ENCODE results near the gene KCNH4. TPM values are rescaled to one million over a fixed set of nuclear protein-coding genes. Genes with fewer than 3 reads are reported as not detected.

The KCNH4 gene
- total RNA-seq, 2 experiments from 2014 or later: not detected

DNA sequence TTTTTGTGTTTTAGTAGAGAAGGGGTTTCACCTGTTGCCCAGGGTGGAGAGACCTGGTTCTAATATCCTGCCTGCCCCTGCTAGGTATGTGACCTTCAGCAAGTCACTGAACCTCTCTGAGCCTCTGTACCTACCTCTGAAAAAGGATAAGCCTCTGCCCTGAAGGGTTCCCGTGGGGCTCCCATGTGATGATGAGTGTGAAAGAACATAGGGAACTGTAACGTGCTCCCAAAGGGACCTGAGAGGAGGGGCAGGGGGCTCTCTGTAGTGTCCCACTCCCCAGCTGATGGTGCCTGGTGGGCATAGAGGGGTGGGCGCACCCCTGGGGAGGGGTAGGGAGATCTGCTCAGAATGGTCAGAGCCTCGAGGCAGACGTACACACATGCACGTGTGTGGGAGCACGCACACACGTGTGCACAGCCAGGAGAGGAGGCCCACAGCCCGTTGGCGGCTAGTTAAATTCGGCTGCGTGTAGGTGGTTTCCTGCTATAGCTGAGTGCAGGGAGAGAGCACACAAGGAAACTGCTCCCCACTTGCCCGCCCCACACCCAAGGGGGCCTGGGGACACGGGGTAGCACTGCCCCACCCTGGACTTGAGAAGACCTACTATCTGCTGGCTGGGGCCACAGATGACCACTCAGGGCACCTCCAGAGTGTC, 6.7 kb downstream of the KCNH4 start:
- Histone ChIP-seq H3K4me2 (ENCODE audit: low read length) (no peak overlapping the region), H3K9me3 (ENCODE audit: low read length) (no peaks in the 10 kb centered on the region), H3K4me1 (ENCODE audit: insufficient read depth, low read length, poor library complexity, severe bottlenecking) (no peaks in the 10 kb centered on the region), H3K79me2 (ENCODE audit: insufficient read depth, low read depth, low read length) (no peaks in the 10 kb centered on the region), H4K20me1 (ENCODE audit: insufficient read depth, low read length) (no peaks in the 10 kb centered on the region), H3K4me3 (ENCODE audit: low read depth, low read length, poor library complexity, severe bottlenecking) (no peak overlapping the region), H3K9me2 (ENCODE audit: insufficient read depth, low read length) (no peaks in the 10 kb centered on the region), H3K27ac (ENCODE audit: low read depth, low read length, poor library complexity, severe bottlenecking) (no peak overlapping the region), H3K36me3 (ENCODE audit: insufficient read depth, low read length) (no peaks in the 10 kb centered on the region), H2AFZ (ENCODE audit: low read length) (no peak overlapping the region)
- POLR2A ChIA-PET: interaction anchor here (0.7 kb wide), 1 partner anchor 142 kb away, joined by 3 read pairs; no protein-coding TSS in a partner anchor
- TF ChIP-seq EZH2phosphoT487 (IDR thresholded peaks at IDR 0.05; ENCODE audit: borderline replicate concordance, low read depth, low read length): no peak
- TF ChIP-seq, protein P1, sequence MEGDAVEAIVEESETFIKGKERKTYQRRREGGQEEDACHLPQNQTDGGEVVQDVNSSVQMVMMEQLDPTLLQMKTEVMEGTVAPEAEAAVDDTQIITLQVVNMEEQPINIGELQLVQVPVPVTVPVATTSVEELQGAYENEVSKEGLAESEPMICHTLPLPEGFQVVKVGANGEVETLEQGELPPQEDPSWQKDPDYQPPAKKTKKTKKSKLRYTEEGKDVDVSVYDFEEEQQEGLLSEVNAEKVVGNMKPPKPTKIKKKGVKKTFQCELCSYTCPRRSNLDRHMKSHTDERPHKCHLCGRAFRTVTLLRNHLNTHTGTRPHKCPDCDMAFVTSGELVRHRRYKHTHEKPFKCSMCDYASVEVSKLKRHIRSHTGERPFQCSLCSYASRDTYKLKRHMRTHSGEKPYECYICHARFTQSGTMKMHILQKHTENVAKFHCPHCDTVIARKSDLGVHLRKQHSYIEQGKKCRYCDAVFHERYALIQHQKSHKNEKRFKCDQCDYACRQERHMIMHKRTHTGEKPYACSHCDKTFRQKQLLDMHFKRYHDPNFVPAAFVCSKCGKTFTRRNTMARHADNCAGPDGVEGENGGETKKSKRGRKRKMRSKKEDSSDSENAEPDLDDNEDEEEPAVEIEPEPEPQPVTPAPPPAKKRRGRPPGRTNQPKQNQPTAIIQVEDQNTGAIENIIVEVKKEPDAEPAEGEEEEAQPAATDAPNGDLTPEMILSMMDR (conservative IDR thresholded peaks at IDR 0.05; ENCODE audit: low read length): no peak
- no TSS peak for BruUV-seq (replicated peaks)
- CTCF ChIA-PET (ENCODE audit: unreplicated experiment): no interaction called here
- intact Hi-C loops (cut with micrococcal nuclease; ENCODE audit: unreplicated experiment): no loop called here
- no peak for DNase-seq (ENCODE audit: low spot score)

DNA sequence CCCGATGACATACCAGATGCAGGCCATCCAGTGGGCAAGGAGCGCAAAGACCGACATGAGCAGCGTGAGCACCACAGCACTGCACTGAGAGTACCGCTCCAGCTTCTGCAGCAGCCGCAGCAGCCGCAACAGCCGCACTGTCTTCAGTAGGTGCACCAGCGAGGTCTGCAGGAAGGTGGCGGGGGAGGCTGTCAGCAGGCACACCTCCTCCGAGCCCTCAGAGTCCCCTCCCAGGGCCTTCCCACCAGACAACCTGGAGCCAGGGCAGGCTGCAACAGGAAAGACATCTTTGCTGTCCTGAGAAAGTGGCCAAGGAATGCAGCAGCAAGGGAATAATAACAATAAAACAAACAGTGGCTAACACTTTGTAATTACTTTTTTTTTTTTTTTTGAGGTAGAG, 9.1 kb downstream of the KCNH4 start:
- DNase-seq (ENCODE audit: low spot score): no peak
- H3K4me3 ChIP-seq (ENCODE audit: low read depth, low read length, poor library complexity, severe bottlenecking): no peak overlapping the region
- no peaks in the 10 kb centered on the region for H3K4me1 ChIP-seq (ENCODE audit: insufficient read depth, low read length, poor library complexity, severe bottlenecking)
- intact Hi-C loops (cut with micrococcal nuclease; ENCODE audit: unreplicated experiment): no loop called here
- H3K9me2 ChIP-seq (ENCODE audit: insufficient read depth, low read length): no peaks in the 10 kb centered on the region
- TF ChIP-seq, protein P1 (conservative IDR thresholded peaks at IDR 0.05; ENCODE audit: low read length): no peak
- no peak for TF ChIP-seq EZH2phosphoT487 (IDR thresholded peaks at IDR 0.05; ENCODE audit: borderline replicate concordance, low read depth, low read length)
- POLR2A ChIA-PET: interaction anchor here (0.6 kb wide), 2 partner anchors 102 to 193 kb away, joined by 6 read pairs; no protein-coding TSS in a partner anchor
- H3K36me3 ChIP-seq (ENCODE audit: insufficient read depth, low read length): no peaks in the 10 kb centered on the region
- H3K79me2 ChIP-seq (ENCODE audit: insufficient read depth, low read depth, low read length): no peaks in the 10 kb centered on the region
- H2AFZ ChIP-seq (ENCODE audit: low read length): no peak overlapping the region
- no TSS peak for BruUV-seq (replicated peaks)
- no peaks in the 10 kb centered on the region for H3K9me3 ChIP-seq (ENCODE audit: low read length)
- no peaks in the 10 kb centered on the region for H4K20me1 ChIP-seq (ENCODE audit: insufficient read depth, low read length)
- no peak overlapping the region for H3K27ac ChIP-seq (ENCODE audit: low read depth, low read length, poor library complexity, severe bottlenecking)
- no peak overlapping the region for H3K4me2 ChIP-seq (ENCODE audit: low read length)
- CTCF ChIA-PET (ENCODE audit: unreplicated experiment): interaction anchor here (0.6 kb wide), 1 partner anchor 131 kb away, joined by 5 read pairs; no protein-coding TSS in a partner anchor

DNA sequence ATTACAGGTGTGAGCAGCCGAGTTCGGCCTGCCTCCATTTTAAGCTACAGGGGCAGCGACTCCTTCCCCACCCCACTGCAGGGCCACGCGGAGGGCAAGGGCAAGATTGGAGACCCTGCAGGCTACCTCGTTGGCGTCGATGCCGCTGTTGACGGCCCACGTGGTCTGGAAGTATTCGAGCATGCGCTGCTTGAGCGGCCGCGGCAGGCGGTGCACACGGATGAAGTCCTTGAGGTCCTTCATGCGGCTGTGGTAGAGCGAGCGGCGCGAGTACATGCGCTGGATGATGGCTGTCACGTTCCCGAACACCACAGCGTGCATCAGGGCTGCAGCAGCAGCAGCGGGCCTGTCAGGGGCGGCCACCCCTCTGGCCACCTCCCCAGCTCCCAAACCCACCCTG, 11.6 kb downstream of the KCNH4 start:
- H3K36me3 ChIP-seq (ENCODE audit: insufficient read depth, low read length): no peaks in the 10 kb centered on the region
- TF ChIP-seq EZH2phosphoT487 (IDR thresholded peaks at IDR 0.05; ENCODE audit: borderline replicate concordance, low read depth, low read length): no peak
- TF ChIP-seq, protein P1 (conservative IDR thresholded peaks at IDR 0.05; ENCODE audit: low read length): no peak
- no peak overlapping the region for H3K4me3 ChIP-seq (ENCODE audit: low read depth, low read length, poor library complexity, severe bottlenecking)
- CTCF ChIA-PET (ENCODE audit: unreplicated experiment): no interaction called here
- DNase-seq (ENCODE audit: low spot score): no peak
- POLR2A ChIA-PET: no interaction called here
- BruUV-seq (replicated peaks): no TSS peak
- no peaks in the 10 kb centered on the region for H4K20me1 ChIP-seq (ENCODE audit: insufficient read depth, low read length)
- H3K9me2 ChIP-seq (ENCODE audit: insufficient read depth, low read length): no peaks in the 10 kb centered on the region
- no peaks in the 10 kb centered on the region for H3K9me3 ChIP-seq (ENCODE audit: low read length)
- H3K4me2 ChIP-seq (ENCODE audit: low read length): no peak overlapping the region
- H3K27ac ChIP-seq (ENCODE audit: low read depth, low read length, poor library complexity, severe bottlenecking): no peak overlapping the region
- H2AFZ ChIP-seq (ENCODE audit: low read length): no peak overlapping the region
- intact Hi-C loops (cut with micrococcal nuclease; ENCODE audit: unreplicated experiment): no loop called here
- no peaks in the 10 kb centered on the region for H3K79me2 ChIP-seq (ENCODE audit: insufficient read depth, low read depth, low read length)
- no peaks in the 10 kb centered on the region for H3K4me1 ChIP-seq (ENCODE audit: insufficient read depth, low read length, poor library complexity, severe bottlenecking)

Measured in OCI-LY7 (cell line).